ENCODE data around the gene BEGAIN.

DNA sequence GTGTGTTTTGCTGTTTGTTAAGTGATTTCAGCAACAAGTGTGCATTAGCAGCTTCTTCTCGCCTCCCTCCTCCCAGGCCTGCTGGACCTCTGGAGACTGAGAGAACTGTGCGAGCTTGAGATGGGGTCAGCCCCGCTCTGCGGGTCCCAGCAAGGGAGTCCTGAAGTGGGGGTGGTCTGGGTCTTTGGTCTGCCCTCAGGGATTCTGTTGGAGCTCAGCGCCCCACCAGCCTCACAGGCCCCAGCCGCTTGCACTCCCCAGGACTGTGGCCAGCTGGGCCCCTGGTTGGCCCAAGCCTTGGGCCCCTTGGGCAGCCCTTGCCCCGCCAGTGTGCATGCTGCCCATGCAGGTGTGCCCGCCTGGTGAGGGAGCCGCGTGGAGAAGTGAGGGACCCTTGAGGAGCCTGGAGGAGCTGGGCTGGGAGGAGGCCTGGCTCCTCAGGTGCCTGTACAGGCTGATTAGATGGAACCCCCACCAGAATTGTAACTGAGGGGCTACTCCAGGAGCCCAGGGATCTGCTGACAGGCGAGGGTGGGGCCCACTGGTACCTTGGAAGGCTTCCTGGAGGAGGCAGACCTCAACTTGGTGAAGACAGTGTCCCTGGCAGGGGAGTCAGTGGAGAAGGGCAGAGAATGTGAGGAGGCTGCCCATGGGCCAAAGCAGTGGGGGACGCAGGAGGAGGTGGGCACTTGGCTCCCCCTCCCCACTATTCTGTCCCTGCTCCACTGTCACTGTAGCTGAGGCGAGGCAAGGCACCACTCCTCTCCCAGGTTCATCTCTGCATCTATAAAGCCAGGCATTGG, 56.7 kb downstream of the BEGAIN start:
- TF ChIP-seq, protein P1, sequence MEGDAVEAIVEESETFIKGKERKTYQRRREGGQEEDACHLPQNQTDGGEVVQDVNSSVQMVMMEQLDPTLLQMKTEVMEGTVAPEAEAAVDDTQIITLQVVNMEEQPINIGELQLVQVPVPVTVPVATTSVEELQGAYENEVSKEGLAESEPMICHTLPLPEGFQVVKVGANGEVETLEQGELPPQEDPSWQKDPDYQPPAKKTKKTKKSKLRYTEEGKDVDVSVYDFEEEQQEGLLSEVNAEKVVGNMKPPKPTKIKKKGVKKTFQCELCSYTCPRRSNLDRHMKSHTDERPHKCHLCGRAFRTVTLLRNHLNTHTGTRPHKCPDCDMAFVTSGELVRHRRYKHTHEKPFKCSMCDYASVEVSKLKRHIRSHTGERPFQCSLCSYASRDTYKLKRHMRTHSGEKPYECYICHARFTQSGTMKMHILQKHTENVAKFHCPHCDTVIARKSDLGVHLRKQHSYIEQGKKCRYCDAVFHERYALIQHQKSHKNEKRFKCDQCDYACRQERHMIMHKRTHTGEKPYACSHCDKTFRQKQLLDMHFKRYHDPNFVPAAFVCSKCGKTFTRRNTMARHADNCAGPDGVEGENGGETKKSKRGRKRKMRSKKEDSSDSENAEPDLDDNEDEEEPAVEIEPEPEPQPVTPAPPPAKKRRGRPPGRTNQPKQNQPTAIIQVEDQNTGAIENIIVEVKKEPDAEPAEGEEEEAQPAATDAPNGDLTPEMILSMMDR (IDR thresholded peaks at IDR 0.05; ENCODE audit: low read depth, low read length, poor library complexity, severe bottlenecking), result no peak
- no peak for TF ChIP-seq EZH2phosphoT487 (IDR thresholded peaks at IDR 0.05; ENCODE audit: borderline replicate concordance, low read length)

Data from DOHH2 (cell line).